ENCODE data around the gene AQP1.

The AQP1 gene

GRCh38 chr7:30905078-30906012, 6.3 kb upstream of the AQP1 start:
- in situ Hi-C loops (cut with MboI; ENCODE audit: low sequenced_read_pairs): no loop called here

- in situ Hi-C loops (cut with MboI; ENCODE audit: low sequenced_read_pairs): no loop called here
Observed at GRCh38 chr7:30906014-30906413, 5.6 kb upstream of the AQP1 start.

DNA sequence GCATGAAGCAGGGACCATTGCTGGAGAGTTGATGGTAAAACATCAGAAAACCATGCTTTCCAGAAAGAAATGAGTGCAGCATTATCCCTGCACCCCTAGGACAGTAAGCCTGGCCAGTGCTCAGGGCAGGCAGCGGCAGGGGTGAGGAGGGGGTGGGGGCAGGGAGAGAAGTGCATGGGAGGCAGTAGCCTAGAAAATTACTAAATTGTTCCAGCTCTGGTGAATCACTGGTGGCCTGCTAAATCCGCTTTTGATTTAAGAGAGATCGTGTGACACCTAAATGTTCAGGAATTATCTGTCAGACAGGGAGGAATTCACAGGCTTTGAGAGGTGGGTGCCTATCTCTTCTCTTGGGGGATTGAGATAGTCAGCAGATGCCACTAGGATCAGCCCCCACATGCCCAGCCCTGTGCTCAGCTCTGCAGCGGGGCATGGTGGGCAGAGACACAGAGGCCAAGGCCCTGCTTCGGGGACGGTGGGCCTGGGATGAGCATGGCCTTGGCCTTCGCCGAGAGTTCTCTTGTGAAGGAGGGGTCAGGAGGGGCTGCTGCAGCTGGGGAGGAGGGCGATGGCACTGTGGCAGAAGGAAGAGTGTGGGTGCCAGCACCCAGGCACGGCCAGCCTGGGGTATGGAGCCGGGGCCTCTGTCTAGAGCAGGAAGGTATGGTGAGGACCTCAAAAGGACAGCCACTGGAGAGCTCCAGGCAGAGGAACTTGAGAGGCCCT, 5.0 kb upstream of the AQP1 start:
- in situ Hi-C loops (cut with MboI; ENCODE audit: low sequenced_read_pairs): no loop called here

- in situ Hi-C loops (cut with MboI; ENCODE audit: low sequenced_read_pairs): no loop called here
Observed at GRCh38 chr7:30907527-30908267, 4.0 kb upstream of the AQP1 start.

DNA sequence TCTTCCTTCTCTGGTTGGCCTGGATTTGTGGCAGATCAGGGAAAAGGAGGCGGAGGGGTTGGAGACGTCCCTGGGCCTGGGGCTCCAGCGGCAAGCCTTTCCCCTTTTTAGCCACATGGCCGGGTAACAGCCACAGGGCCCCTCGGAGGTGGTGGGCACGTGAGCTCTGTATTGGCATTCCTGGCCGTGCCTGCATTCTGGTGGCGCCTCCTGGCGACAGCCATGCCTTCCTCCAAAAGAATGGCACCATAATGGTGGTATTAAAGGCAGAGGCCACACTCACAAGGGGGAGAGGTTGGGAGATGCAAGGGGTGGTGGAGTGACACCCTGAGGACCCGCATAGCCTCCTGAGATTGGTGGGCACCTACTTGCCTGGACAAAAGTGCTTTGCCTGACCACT, 3.0 kb upstream of the AQP1 start:
- in situ Hi-C loops (cut with MboI; ENCODE audit: low sequenced_read_pairs): no loop called here

GRCh38 chr7:30909431-30909830, 2.2 kb upstream of the AQP1 start:
- in situ Hi-C loops (cut with MboI; ENCODE audit: low sequenced_read_pairs): no loop called here

DNA sequence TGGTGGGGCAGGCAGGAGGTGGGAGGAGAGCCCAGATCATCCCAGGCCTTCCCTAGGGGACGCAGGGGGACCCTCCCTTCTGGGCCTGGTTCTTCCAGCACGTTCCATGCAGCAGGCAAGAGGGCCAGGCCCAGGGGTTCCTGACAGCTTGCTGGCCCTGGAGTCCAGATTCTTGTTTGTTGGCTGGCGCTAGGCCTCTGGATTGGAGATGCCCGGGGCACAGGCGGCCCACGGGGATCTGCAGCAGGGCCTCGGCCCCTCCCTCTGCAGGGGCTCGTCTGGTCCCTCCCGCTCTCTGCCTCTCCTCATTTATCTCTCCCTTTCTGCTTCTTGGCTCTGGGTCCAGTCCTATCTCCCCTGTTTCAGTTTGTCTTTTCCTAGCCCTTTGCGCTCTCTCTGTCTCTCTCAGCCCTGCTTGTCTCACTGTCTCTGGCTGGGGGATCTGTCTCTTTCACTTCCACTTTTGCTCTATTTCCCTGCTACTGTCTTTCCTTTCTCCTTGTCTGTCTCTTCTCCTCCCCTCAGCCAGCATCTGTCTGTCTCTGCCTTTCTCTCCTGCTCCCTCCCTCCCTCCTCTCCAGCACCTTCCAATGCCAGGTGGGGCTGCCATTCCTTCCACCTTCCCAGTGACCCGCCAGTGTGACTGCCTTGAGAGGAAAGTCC, 1.1 kb upstream of the AQP1 start:
- in situ Hi-C loops (cut with MboI; ENCODE audit: low sequenced_read_pairs): no loop called here

DNA sequence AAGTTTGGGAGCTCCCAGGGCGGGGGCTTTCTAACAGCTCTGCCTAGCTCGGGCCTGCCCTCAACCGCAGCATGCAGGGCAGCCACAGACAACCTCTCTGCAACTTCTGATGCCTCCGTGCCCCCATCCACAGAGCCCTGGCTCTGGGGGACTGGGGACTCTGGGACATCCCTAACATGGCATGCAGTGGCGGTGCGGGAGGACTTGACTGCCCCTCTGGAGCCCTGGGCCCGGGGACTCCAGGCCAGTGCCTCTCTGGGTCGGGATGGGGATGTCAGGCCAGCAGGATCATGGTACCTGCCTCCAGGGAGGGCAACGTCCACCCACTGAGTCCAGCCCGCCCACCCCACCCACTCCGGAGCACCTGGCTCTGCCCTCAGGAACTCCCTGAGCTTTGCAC, 520 bp upstream of the AQP1 start:
- in situ Hi-C loops (cut with MboI; ENCODE audit: low sequenced_read_pairs): no loop called here

DNA sequence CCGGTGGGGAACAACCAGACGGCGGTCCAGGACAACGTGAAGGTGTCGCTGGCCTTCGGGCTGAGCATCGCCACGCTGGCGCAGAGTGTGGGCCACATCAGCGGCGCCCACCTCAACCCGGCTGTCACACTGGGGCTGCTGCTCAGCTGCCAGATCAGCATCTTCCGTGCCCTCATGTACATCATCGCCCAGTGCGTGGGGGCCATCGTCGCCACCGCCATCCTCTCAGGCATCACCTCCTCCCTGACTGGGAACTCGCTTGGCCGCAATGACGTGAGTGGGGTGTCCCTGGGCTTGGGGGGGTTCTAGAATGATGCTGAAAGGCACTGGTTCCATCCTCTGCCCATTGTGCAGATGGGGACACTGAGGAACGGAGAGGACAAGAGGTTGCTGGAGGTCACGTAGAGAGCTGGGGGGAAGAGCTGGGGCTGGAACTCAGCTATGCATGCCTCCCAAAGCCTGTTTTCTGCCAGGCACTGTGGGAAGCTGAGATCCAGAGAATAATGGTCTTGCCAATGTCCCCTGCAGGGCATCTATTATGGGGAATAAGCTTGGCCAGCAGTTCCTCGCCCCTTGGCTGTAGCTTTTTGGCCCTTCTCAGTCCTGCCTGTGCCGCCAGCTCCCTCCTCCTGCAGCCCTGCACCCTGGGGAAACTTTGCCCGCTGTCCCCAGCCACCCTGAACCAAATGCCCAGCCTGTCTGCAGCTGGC, 523 bp downstream of the AQP1 start:
- in situ Hi-C loops (cut with MboI; ENCODE audit: low sequenced_read_pairs): no loop called here

DNA sequence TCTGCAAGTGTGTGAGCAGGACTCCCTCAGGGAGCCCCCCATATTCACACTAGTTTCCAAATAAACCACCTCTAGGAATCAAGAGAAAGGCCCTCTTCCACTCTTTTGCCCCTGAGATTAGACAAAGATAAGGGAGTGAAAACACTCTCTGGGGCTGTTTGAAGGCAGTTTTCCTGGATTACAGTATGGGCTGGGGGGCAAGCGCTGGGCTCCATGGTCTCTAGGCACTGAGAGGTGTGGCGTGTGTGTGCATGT, 1.0 kb downstream of the AQP1 start:
- in situ Hi-C loops (cut with MboI; ENCODE audit: low sequenced_read_pairs): no loop called here

DNA sequence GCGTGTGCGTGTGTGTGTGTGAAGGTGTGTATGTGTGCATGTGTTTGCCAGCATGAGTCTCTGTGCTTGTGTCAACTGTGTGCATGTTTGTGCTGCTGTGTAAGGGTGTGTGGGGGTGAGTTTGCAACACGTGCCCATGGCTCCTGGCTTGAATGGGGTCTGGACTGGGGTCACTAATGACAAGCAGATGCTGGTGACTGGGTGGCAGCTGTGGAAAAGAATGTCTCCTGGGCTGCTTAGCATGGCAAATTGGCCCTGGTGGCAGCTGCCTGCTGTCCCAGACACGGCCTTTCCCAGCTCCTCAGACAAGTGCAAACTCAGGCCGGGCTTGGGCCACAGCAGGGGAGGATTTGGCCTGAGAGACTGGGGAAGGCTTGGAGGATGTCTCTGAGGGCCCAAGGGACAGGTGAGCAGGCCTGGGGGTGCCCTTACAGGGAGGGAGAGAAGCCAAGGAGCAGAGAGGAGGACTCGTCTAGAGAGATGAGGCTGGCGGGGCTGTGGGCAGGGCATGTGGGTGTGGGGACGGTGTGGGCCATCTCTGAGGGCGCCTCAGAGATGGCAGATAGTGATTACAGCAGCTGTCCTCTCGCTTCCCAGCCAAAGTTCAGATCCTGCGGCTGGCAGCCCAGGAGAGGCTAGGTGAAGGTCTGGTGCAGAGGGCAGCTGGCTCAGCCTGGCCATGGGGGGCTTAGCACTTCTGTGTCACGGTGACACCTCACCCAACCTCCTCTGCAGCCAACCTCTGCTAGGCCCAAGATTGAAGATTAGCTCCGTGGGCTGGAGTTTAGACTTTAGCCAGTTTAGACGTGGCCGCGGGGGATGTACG, 1.5 kb downstream of the AQP1 start:
- in situ Hi-C loops (cut with MboI; ENCODE audit: low sequenced_read_pairs): no loop called here

GRCh38 chr7:30913821-30914515, 2.3 kb downstream of the AQP1 start:
- in situ Hi-C loops (cut with MboI; ENCODE audit: low sequenced_read_pairs): no loop called here

- in situ Hi-C loops (cut with MboI; ENCODE audit: low sequenced_read_pairs): no loop called here
Observed at GRCh38 chr7:30914596-30914995, 2.9 kb downstream of the AQP1 start.

GRCh38 chr7:30915005-30915601, 3.5 kb downstream of the AQP1 start:
- in situ Hi-C loops (cut with MboI; ENCODE audit: low sequenced_read_pairs): no loop called here

- in situ Hi-C loops (cut with MboI; ENCODE audit: low sequenced_read_pairs): no loop called here
Observed at GRCh38 chr7:30915751-30916150, 4.1 kb downstream of the AQP1 start.

GRCh38 chr7:30916255-30916654, 4.6 kb downstream of the AQP1 start:
- in situ Hi-C loops (cut with MboI; ENCODE audit: low sequenced_read_pairs): no loop called here

DNA sequence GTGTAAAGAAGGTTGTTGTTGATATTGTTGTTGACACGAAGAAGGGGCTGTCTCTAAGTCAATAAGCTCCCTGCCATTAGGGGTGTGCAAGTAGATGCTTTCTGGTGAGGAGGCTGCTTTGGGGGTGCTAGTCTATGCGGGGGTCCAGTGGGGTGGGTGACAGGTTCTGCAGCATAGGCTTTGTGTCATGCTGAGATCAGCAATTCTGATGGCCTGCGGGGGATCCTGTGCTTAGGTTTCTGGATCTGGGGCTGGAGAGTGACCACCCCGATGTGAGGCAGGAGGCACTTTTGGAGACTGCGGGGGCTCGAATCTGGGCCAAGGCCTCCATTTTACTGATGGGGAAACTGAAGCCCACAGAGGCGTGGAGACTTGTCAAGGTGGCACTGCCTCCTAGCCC, 5.1 kb downstream of the AQP1 start:
- in situ Hi-C loops (cut with MboI; ENCODE audit: low sequenced_read_pairs): no loop called here

DNA sequence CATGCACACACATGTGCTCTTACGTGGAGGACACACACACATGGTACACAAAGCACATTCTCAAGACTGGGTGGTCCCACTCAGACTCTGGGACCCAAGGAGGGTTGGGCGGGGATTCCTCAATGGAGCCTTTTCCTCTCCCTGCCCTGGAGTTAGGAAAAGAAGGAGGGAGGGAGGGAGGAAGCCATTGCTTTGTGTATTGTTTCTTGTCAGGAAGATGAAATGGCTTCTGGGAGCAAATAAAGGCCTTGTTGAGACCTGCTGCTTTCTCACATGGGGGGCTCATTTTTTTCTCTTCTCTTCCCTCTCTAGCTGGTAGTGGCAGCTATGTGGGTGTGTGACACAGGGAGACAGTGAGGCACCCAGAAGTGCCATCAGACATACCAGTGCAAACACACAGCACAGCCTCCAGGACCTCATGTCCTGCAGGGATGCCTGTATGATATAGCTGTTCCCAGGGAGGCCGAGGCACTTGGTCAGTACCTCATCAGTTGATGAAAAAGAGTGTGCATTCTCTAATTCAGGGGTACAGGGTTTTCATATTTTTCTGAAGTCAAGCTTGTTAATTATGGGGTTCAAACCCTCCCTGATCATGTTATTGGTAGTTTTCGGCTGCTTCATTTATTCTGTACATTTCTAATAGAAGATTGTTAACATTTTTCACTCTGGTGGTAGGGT, 5.7 kb downstream of the AQP1 start:
- in situ Hi-C loops (cut with MboI; ENCODE audit: low sequenced_read_pairs): no loop called here

Measured in HL-60/S4 (cell line).